Lower lobe of right lung (tissue), 2 donors: ENCODE results near the gene TMEM131. TPM values are rescaled to one million over a fixed set of nuclear protein-coding genes. Genes with fewer than 3 reads are reported as not detected.
A peak's percentile ranks its signal among the peaks of the same experiment; 100 is the strongest.

ENCODE experiments used
- ATAC-seq, 2 donors: fragments of 200-7000 bp; cut with Tn5 transposase; one replicate each; pipeline ENCODE4 v1.9.1; 2020 to 2022; ENCODE audit warnings: mild to moderate bottlenecking in 2 of 2, moderate library complexity in 2 of 2
- DNase-seq: peaks from one replicate; pipeline ENCODE4 v3.0.0-alpha.2; 2020
- H3K27ac ChIP-seq: fragments of 200-600 bp; one replicate; pipeline ENCODE4 v1.8.0; 2022
- H3K27me3 ChIP-seq: fragments of 200-600 bp; one replicate; pipeline ENCODE4 v1.8.0; 2022; ENCODE audit warnings: low read depth
- H3K36me3 ChIP-seq: fragments of 200-600 bp; one replicate; pipeline ENCODE4 v1.8.0; 2022; ENCODE audit warnings: mild to moderate bottlenecking
- H3K4me1 ChIP-seq: fragments of 200-600 bp; one replicate; pipeline ENCODE4 v1.8.0; 2022
- H3K4me3 ChIP-seq: fragments of 200-600 bp; one replicate; pipeline ENCODE4 v1.8.0; 2022; ENCODE audit warnings: mild to moderate bottlenecking
- H3K9me3 ChIP-seq: fragments of 200-600 bp; one replicate; pipeline ENCODE4 v1.8.0; 2022
- intact Hi-C: fragments of 100-400 bp; cut with DNase I; formaldehyde crosslinking; loops from one replicate; pipeline ENCODE4 v1.11.0; 2022
- total RNA-seq: library from RNA; stranded (reverse); fragmentation: NEBNext Ultra II Directional; extraction: Animal tissue kit (Norgen Biotek cat#: 25700); gene quantifications from one replicate; pipeline ENCODE4 v1.2.1, GENCODE V29; 2021
- TF ChIP-seq, protein P1 (sequence below): fragments of 200-600 bp; IDR thresholded peaks from one replicate; pipeline ENCODE4 v1.8.0; 2022; ENCODE audit warnings: antibody characterized with exemption, mild to moderate bottlenecking
- donor health status: DM: no; HTN: yes; CAD: no; lungs with severe emphysema.

TMEM131 gene
- total RNA-seq, 1 donor from 2014 or later = 42.2 TPM

DNA sequence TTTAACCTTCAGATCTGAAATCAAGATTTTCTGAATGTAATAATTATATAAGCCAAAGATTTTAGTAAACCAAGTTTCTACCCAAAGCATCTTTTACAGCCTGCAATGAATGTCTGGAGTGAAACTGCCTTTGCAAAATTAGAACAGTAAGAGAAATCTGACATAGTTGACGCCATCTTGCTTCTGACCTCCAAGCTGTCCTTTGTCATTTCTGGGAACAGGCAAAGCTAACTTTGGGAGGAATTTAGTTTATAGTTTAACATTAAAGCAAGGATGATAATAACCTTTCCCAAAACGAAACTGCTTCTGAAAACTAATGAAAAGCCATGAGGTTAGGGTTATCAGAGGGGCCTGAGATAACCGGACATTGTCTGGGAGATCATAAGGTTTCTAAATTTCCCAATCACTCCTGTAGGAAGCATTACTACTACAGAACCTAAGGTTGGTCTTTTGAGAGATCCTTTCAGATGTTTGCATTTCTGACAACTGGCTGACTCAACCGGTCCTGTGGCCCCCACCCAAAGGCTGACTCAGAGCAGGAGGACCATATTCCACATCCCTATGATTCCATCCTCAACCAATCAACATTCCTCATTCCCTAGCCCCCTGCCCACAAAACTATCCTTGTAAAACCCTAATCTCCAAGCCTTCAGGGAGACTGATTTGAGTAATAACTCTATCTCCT lies 124.5 kb downstream of the TMEM131 start:
- H3K27ac ChIP-seq = no peak overlapping the region
- H3K36me3 ChIP-seq = no peaks in the 10 kb centered on the region
- no peaks in the 10 kb centered on the region for H3K9me3 ChIP-seq
- intact Hi-C loops = no loop called here
- no peak for DNase-seq
- peaks cover 27% of the 10 kb centered on the region for H3K4me1 ChIP-seq
- no peak for ATAC-seq
- TF ChIP-seq, protein P1, sequence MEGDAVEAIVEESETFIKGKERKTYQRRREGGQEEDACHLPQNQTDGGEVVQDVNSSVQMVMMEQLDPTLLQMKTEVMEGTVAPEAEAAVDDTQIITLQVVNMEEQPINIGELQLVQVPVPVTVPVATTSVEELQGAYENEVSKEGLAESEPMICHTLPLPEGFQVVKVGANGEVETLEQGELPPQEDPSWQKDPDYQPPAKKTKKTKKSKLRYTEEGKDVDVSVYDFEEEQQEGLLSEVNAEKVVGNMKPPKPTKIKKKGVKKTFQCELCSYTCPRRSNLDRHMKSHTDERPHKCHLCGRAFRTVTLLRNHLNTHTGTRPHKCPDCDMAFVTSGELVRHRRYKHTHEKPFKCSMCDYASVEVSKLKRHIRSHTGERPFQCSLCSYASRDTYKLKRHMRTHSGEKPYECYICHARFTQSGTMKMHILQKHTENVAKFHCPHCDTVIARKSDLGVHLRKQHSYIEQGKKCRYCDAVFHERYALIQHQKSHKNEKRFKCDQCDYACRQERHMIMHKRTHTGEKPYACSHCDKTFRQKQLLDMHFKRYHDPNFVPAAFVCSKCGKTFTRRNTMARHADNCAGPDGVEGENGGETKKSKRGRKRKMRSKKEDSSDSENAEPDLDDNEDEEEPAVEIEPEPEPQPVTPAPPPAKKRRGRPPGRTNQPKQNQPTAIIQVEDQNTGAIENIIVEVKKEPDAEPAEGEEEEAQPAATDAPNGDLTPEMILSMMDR = no peak
- H3K4me3 ChIP-seq = no peak overlapping the region
- no peaks in the 10 kb centered on the region for H3K27me3 ChIP-seq

DNA sequence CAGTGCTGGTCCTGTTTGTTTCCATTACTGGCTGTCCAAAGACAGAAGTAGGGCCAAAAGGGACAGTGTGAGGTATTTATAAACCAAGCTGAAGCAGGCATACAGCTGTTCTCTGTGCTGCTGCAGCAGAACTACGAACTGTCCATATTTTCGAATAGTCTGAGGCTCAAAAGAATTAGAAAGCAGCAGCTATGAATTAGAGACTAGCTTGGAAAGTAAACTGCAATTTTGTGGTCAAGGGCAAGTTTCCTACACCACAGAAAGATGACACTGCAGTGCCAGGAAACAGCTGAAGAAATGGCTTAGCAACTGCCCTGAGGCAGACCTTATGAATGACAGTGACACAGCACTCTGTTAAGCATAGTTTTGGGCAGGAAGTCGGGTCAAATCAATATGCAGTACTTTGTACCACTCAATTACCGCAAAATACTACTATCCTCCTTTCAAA lies 125.3 kb downstream of the TMEM131 start:
- TF ChIP-seq, protein P1 = no peak
- H3K4me3 ChIP-seq = no peak overlapping the region
- H3K36me3 ChIP-seq = no peaks in the 10 kb centered on the region
- no peak for DNase-seq
- H3K27ac ChIP-seq = peak overlapping the region; percentile 2
- intact Hi-C loops = no loop called here
- peak; percentile 69 to 86 for ATAC-seq
- H3K9me3 ChIP-seq = no peaks in the 10 kb centered on the region
- no peaks in the 10 kb centered on the region for H3K27me3 ChIP-seq
- H3K4me1 ChIP-seq = peaks cover 27% of the 10 kb centered on the region

DNA sequence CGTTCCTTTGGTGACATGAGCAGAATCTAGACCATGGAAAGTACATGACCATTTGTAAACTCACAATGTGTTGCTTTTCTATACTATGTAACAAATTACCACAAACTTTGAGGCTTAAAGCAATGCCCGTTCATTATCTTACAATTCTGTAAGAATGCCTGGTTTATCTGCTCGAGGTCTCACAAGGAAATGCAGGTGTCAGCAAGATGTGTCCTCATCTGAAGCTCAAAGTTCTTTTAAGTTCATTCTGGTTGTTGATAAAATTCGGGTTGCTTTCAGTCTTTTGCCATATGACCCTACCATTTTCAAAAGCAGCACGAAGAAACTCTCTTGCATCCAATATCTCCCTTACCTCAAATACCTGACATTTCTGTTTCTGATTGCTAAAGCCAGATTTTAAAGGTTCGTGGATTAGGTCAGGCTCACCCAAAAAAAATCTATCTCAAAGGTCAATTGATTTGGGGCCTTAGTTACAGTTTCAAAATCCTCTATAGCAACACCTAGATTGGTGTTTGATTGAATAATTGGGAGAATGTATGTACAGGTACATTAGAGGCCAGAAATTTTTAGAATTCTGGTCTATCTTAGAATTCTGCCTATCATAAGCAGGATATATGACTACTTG lies 125.9 kb downstream of the TMEM131 start:
- DNase-seq (no peak), ATAC-seq (no peak)
- H3K4me3 ChIP-seq = no peak overlapping the region
- TF ChIP-seq, protein P1 = no peak
- no peaks in the 10 kb centered on the region for H3K9me3 ChIP-seq
- H3K27ac ChIP-seq = no peak overlapping the region
- intact Hi-C loops = no loop called here
- H3K4me1 ChIP-seq = peaks cover 27% of the 10 kb centered on the region
- H3K27me3 ChIP-seq = no peaks in the 10 kb centered on the region
- H3K36me3 ChIP-seq = no peaks in the 10 kb centered on the region

DNA sequence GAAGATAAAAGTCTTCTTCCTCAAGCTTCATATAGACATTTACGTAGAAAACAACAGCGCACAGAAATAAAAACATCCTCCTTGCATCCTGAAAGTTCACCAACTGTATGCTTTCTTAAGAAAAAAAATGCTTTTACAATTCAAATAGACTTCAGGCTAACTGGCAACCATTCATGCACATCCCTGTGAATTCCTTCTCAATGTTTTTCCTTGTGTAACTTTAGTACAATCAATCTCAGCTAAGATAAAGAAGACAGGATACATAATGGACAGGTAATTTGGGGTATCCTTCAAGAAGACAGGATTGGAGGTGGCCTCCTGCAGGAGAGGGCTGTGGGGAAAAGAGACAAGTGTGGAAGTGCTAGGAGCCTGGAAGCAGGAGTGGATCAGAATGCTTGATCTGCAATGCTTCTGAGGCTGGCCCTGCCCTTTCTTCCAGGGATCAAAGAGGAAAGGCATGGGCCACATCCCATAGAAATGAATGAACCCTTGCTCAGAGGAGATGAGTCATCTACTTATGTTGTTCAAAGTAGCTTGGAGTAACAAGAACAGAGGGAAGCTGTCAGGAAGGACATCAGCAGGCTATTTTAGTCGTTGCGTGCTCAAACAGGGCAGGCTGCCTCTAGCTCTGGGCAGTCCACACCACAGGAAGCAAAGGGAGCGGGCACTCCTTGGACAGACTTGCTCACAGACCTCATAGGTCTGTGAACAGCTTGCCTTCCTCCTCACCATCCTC lies 126.6 kb downstream of the TMEM131 start:
- DNase-seq (no peak), ATAC-seq (peak; percentile 70 to 83)
- intact Hi-C loops = no loop called here
- no peak overlapping the region for H3K4me3 ChIP-seq
- no peak overlapping the region for H3K27ac ChIP-seq
- no peaks in the 10 kb centered on the region for H3K9me3 ChIP-seq
- H3K4me1 ChIP-seq = peaks cover 27% of the 10 kb centered on the region
- H3K36me3 ChIP-seq = no peaks in the 10 kb centered on the region
- no peaks in the 10 kb centered on the region for H3K27me3 ChIP-seq
- TF ChIP-seq, protein P1 = no peak

DNA sequence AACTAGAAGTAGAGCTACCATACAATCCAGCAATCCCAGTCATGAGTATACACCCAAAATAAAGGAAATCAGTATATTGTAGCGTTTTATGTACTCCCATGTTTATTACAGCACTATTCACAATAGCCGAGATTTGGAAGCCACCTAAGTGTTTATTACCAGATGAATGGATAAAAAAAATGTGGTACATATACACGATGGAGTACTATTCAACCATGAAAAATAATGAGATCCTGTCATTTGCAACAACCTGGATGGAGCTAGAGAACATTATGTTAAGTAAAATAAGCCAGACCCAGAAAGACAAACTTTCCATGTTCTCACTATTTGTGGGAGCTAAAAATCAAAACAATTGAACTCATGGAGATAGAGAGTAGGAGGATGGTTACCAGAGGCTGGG lies 131.9 kb downstream of the TMEM131 start:
- H3K9me3 ChIP-seq = no peaks in the 10 kb centered on the region
- DNase-seq (no peak), ATAC-seq (no peak)
- H3K27me3 ChIP-seq = no peaks in the 10 kb centered on the region
- no peak overlapping the region for H3K4me3 ChIP-seq
- peaks cover 2% of the 10 kb centered on the region for H3K4me1 ChIP-seq
- no peak overlapping the region for H3K27ac ChIP-seq
- H3K36me3 ChIP-seq = peaks cover 8% of the 10 kb centered on the region
- intact Hi-C loops = no loop called here
- TF ChIP-seq, protein P1 = no peak
